Uterus (tissue), 2 donors: Measurements from ENCODE around the gene MYO1G.

Source experiments
- CTCF ChIP-seq, 4 experiments: fragments of 200-600 bp in 2 of 4; fragments of 450-650 bp in 2 of 4; sonication (generic) in 2 of 4; IDR thresholded peaks; one replicate each; pipeline ENCODE4 v1.5.1; 2016 to 2019; ENCODE audit warnings: antibody characterized with exemption in 4 of 4, mild to moderate bottlenecking in 2 of 4, moderate library complexity in 1 of 4
- POLR2A ChIP-seq, 2 donors: fragments of 450-650 bp; IDR thresholded peaks; one replicate each; pipeline ENCODE4 v1.6.1; 2016; ENCODE audit warnings: antibody characterized with exemption in 2 of 2, mild to moderate bottlenecking in 1 of 2, moderate library complexity in 1 of 2

GRCh38 chr7:44935016-44935415 is 43.8 kb downstream of the MYO1G start:
- TF ChIP-seq POLR2A (IDR thresholded peaks at IDR 0.05) = no peak
- TF ChIP-seq CTCF (IDR thresholded peaks at IDR 0.05) = no peak
